Measurements from ENCODE around the gene C6orf120.
A peak's percentile ranks its signal among the peaks of the same experiment; 100 is the strongest.
"Not testable (repeated sequence)": the region's sequence is repeated elsewhere in the genome, so short reads cannot be mapped to it uniquely, and the experiment has no call there.

Gene C6orf120

DNA sequence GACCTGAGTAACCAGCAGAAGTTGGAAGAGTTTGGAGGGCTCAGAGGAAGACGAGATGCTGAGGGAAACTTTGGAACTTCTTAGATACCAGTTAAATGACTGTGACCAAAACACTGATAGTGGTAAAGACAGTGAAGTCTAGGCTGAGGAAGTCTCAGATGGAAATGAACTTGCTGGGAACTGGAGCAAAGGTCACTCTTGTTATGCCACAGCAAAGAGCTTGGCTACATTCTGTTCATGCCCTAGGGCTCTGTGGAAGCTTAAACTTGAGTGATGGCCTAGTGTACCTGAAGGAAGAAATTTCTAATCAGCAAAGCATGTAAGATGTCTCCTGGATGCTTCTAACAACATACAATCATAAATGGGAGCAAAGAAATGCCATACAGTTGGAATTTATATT is 24.8 kb upstream of the C6orf120 start:
- DNase-seq (ENCODE audit: low read depth, low spot score), result no peak
- no peak overlapping the region for H3K27ac ChIP-seq

- no peak overlapping the region for H3K27ac ChIP-seq
- DNase-seq (ENCODE audit: low read depth, low spot score), result no peak
These were observed 23.6 kb upstream of the C6orf120 start for GRCh38 chr6:169678342-169678741.

DNA sequence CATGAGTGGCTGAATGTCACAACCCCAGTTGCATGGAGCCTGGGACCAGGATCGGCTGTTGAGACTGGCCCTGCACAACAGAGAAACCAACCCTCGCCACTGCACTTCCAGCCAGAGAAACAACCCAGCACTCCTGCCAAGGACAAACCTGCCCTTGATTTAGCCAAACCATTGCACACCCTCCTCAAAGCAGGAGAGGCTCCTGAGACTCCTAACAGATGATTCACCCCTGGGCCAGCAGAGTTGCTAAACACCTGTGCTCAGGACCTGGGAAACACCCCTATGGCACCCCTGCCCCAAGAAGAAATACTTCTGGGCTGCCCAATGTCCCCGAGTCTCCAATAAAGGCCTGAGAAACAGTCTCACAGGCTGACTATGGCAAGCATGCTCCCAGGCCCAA is 17.9 kb upstream of the C6orf120 start:
- no peak overlapping the region for H3K27ac ChIP-seq
- DNase-seq (ENCODE audit: low read depth, low spot score), result no peak

DNA sequence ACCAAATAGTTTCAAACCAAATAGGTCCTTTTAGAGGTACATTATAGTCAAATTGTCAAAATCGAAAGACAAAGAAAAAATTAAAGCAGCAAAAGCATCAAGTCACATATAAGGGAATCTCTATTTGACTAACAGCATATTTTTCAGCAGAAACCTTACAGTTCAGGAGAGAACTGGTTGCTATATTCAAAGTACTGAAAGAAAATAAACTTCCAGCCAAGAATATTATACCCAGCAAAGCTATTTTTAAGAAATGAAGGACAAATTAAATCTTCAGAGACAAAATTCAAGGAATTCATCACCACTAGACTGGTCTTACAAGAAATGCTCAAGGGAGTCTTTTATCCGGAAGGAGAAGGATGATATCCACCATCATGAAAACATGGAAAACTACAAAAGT is 16.1 kb upstream of the C6orf120 start:
- no peak overlapping the region for H3K27ac ChIP-seq
- DNase-seq (ENCODE audit: low read depth, low spot score), result no peak

DNA sequence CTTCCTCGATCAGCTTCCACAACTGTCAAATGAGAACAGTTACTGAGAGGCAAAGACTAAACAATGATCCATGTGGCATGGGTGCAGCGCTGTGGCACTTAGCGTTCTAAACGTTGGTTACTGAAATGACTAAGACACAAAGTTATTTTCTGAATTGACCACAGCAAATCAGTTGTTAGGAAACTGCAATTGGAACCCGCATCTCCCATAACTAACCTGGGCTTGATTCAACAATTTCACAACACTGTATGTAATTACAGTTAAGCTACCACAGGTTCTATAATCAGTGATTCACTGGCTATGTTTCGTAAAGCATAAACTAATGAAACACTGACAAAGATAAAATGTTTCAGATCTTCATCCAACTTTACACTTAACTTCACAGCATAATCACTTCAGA is 12.6 kb upstream of the C6orf120 start:
- peak; percentile 48 for DNase-seq (ENCODE audit: low read depth, low spot score)
- H3K27ac ChIP-seq, result no peak overlapping the region

DNA sequence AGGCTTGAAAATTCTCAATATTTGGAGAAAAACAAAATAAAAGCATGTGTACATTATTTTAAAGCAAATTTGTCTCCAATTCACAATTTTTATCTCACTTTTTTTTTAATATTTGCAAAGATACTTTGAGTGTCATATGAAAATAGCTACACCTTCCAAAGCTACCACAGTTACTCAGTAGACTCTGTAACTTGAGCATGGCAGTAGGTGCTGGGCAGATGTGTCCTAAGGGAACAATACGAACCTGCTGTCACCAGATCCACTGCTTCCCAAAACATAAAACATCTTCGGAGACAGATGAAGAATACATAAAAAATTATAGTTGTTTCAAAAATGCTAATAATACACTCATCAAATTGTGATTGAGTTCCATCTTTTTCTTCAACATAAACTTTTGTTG is 10.7 kb upstream of the C6orf120 start:
- DNase-seq (ENCODE audit: low read depth, low spot score), result no peak
- no peak overlapping the region for H3K27ac ChIP-seq

DNA sequence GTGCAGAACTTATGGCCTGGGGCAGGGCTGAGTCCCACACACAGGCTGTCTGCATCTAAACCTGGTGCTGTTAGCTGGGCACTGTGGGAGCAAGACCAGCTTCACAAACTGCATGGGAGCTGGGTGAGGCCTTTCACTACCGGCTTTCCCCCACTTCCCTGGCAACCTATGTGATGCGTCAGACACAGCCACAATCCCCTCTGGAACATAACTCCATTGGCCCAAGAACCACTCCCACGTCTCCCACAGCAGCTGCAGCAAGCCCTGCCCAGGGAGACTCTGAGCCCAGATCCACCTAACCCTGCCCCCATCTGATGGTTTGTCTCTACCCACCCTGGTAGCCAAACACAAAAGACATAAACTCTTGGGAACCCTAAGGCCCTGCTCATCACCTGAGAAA is 9.4 kb upstream of the C6orf120 start:
- no peak for DNase-seq (ENCODE audit: low read depth, low spot score)
- no peak overlapping the region for H3K27ac ChIP-seq

- H3K27ac ChIP-seq, result no peak overlapping the region
- DNase-seq (ENCODE audit: low read depth, low spot score), result no peak
These were observed 6.8 kb upstream of the C6orf120 start for GRCh38 chr6:169695131-169695530.

GRCh38 chr6:169697115-169697514 is 4.8 kb upstream of the C6orf120 start:
- DNase-seq (ENCODE audit: low read depth, low spot score), result not testable (repeated sequence)
- H3K27ac ChIP-seq, result peak overlapping the region; percentile 55

- H3K27ac ChIP-seq, result no peak overlapping the region
- DNase-seq (ENCODE audit: low read depth, low spot score), result no peak
These were observed 1.6 kb upstream of the C6orf120 start for GRCh38 chr6:169700296-169700695.

DNA sequence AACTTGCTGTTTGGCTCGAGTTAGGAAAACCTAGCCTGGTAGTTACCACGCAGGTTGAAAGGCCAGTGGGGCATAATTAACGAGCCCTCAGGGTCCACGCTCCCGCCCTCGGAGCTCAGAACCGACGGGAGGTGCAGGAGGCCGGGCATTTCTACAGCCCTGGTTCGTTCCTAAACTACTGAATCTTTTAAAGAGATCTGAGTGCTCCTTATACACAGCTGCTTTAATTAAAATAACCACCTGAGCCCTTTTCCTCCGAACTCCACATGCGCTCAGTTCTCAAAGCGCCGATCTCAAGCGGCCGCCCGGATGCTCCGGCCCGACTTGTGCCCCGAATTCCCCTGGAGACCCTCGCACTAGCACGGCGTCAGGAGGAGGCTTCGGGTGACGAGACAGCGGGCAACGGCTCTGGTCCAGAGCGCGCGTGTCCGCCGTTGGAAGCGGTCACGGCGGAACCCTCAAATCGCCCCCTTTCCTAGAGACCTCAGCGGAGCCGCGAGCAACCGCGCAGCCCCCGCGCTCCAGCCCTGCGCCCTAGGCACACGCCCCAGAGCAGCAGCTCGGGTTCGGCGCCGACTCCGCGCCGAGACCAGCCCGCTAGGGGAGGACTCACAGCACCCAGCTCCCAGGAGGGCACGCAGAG is 494 bp upstream of the C6orf120 start:
- no peak for DNase-seq (ENCODE audit: low read depth, low spot score)
- H3K27ac ChIP-seq, result peak overlapping the region; percentile 87

DNA sequence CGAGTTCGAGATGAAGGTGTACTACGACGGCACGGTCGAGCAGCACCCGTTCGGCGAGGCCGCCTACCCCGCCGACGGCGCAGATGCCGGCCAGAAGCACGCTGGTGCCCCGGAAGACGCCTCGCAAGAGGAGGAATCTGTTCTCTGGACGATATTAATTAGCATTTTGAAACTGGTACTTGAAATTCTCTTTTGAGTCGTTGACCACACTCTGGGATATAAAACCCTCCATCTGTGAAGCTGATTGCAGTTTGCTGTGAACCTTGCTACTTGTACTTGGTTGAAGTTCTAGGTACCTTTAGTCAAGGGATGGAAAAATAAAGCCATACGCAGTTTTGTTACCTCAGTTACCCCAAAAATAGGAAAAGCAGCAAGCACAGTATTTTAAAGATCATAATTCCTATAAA is 917 bp downstream of the C6orf120 start:
- DNase-seq (ENCODE audit: low read depth, low spot score), result no peak
- peak overlapping the region; percentile 87 for H3K27ac ChIP-seq

DNA sequence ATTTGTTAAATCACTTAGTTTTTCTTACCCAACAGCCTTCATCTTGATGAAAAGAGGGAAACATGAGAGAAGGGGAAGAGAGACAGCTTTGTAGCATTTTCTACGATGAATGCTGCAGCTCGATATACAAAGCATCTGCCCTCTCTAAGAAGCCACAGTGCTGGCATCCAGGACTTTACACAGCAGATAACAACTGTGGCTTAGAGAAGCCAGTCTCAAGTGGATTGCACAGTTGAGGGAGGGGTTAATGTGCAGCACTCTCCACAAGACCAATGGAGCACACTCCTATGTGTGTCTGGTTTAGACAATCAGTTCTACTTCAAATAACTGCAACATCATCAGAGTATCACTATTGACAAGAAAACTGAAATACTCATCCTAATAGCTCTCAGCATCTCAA is 5.8 kb downstream of the C6orf120 start:
- no peak overlapping the region for H3K27ac ChIP-seq
- no peak for DNase-seq (ENCODE audit: low read depth, low spot score)

GRCh38 chr6:169709293-169709692 is 7.4 kb downstream of the C6orf120 start:
- DNase-seq (ENCODE audit: low read depth, low spot score), result no peak
- peak overlapping the region; percentile 15 for H3K27ac ChIP-seq

GRCh38 chr6:169710009-169710408 is 8.1 kb downstream of the C6orf120 start:
- DNase-seq (ENCODE audit: low read depth, low spot score), result no peak
- no peak overlapping the region for H3K27ac ChIP-seq

DNA sequence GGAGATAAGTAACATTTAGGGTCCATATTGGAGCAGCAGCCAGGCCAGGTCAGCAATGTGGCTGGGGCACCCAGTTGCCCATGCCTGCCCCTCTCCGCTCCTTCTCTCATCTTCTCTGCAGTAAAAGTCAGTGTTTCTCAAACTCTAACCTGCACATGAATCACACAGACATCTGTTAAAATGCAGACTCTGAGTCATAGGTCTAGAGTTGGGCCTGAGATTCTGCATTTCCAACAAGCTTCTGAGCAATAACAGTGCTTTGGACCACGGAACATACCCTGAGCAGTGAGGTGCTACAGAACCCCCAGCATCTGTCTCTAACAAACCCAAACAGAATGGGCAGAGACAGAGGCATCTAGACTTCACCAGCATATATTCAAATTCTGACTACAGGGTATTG is 12.3 kb downstream of the C6orf120 start:
- no peak overlapping the region for H3K27ac ChIP-seq
- no peak for DNase-seq (ENCODE audit: low read depth, low spot score)

- H3K27ac ChIP-seq, result no peak overlapping the region
- DNase-seq (ENCODE audit: low read depth, low spot score), result no peak
These were observed 12.7 kb downstream of the C6orf120 start for GRCh38 chr6:169714595-169714994.

DNA sequence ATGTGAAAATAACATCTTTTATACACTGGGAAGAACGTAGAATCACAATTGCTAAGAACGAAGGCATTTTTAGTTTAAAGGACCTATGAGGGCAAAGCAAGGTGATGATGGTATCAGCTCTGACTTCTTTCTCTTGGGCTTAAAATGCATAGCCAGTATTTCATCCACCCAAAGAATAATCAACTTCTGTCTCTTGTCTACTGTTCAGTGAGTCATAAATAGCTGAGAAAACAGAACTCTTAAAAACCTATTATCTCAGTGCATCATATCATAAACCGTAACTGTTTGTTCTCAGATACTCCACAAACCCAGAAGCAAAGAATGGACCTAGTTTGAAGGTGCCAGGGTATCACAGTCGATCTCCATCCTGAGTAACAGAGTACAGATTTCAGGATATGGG is 17.2 kb downstream of the C6orf120 start:
- no peak for DNase-seq (ENCODE audit: low read depth, low spot score)
- no peak overlapping the region for H3K27ac ChIP-seq

- DNase-seq (ENCODE audit: low read depth, low spot score), result no peak
- H3K27ac ChIP-seq, result no peak overlapping the region
These were observed 18.4 kb downstream of the C6orf120 start for GRCh38 chr6:169720207-169720855.

GRCh38 chr6:169722362-169723199 is 20.7 kb downstream of the C6orf120 start:
- no peak for DNase-seq (ENCODE audit: low read depth, low spot score)
- H3K27ac ChIP-seq, result peak overlapping the region; percentile 30

DNA sequence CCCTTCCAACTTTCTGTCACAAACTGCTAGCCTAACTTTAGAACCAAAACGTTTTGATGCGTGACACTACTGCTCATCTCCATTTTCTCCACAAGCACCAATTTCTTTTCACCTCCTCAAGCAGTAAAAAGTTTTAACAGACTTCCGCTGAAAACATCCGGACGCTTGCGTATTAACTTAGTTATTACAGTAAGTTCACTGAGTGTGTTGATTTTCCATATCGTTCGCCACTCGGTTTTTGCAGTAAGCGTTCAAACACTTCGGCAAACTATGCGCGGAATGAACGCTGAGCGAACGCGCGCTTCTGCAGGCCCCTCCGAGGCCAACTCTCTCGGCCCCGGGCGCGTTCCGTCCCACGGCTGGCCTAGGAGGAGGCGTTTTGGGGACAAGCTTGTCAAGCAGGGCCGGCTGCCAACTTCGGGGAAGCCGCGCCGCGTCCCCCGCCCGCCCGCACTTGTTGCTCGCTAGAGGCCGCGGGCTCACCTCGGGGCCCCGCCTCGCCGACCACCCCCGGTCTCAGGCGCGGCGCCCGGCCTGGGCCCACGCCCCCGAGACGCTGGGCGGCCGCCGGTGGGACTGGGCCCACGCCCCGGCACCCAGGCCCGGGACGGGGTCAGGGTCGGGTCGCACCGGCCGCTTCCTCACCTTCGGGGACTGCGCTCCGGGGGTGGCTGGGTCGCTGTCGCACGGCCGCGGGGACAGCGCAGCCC is 21.4 kb downstream of the C6orf120 start:
- peak overlapping the region; percentile 30 for H3K27ac ChIP-seq
- no peak for DNase-seq (ENCODE audit: low read depth, low spot score)
